Caco-2 (cell line): ENCODE measurements around the gene ANK2. TPM values are rescaled to one million over a fixed set of nuclear protein-coding genes. Genes with fewer than 3 reads are reported as not detected.

Source experiments
- BruUV-seq: library from RNA; stranded (reverse); fragments of 400-500 nt; replicated peaks from 2 replicates; lab custom pipeline; 2021; lab: Mats Ljungman, UMichigan
- CTCF ChIA-PET: fragments of 300-600 bp; sonication (Branson Sonifier 250); formaldehyde crosslinking; loops from one replicate; lab custom pipeline; 2022; ENCODE audit warnings: antibody characterized with exemption; lab: Charles Lee
- POLR2A ChIA-PET: fragments of 300-600 bp; sonication (Branson Sonifier 250); formaldehyde crosslinking; loops from one replicate; lab custom pipeline; 2022; ENCODE audit warnings: antibody characterized with exemption; lab: Charles Lee
- DNase-seq, 2 experiments: peaks; one replicate each; pipeline versions ENCODE4 v3.0.0 to v3.0.0-alpha.2; 2020 to 2022
- H3K27me3 ChIP-seq: replicated peaks from 2 replicates; pipeline ENCODE4 v1.6.0; 2011; ENCODE audit warnings: low read length; ENCODE audit not compliant: control insufficient read depth, insufficient read depth
- H3K36me3 ChIP-seq: 2 replicates; pipeline ENCODE4 v1.5.1; 2011; ENCODE audit warnings: low read length; ENCODE audit not compliant: control insufficient read depth, insufficient read depth
- H3K4me1 ChIP-seq: fragments of 250-450 bp; sonication (Bioruptor Pico); 2 replicates; pipeline ENCODE4 v1.5.1; 2020; ENCODE audit warnings: mild to moderate bottlenecking
- H3K4me3 ChIP-seq: 2 replicates; pipeline ENCODE4 v1.5.1; 2011; ENCODE audit warnings: low read depth, mild to moderate bottlenecking, control low read depth, low read length
- H3K9me3 ChIP-seq: fragments of 250-450 bp; sonication (Bioruptor Pico); 2 replicates; pipeline ENCODE4 v1.5.1; 2020; ENCODE audit warnings: mild to moderate bottlenecking, moderate library complexity
- H3K27ac Mint-ChIP-seq: one replicate; pipeline ENCODE4 v1.8.0; 2022; ENCODE audit warnings: mixed read lengths; ENCODE audit not compliant: unreplicated experiment
- H3K27me3 Mint-ChIP-seq: one replicate; pipeline ENCODE4 v1.8.0; 2022; ENCODE audit warnings: mixed read lengths; ENCODE audit not compliant: insufficient read depth, unreplicated experiment
- H3K36me3 Mint-ChIP-seq: one replicate; pipeline ENCODE4 v1.8.0; 2022; ENCODE audit warnings: mild to moderate bottlenecking, mixed read lengths; ENCODE audit not compliant: insufficient read depth, unreplicated experiment
- H3K4me1 Mint-ChIP-seq: one replicate; pipeline ENCODE4 v1.8.0; 2022; ENCODE audit warnings: low read depth, mixed read lengths; ENCODE audit not compliant: unreplicated experiment
- H3K4me3 Mint-ChIP-seq: one replicate; pipeline ENCODE4 v1.8.0; 2022; ENCODE audit warnings: mild to moderate bottlenecking, moderate library complexity, mixed read lengths; ENCODE audit not compliant: unreplicated experiment
- H3K9me3 Mint-ChIP-seq: one replicate; pipeline ENCODE4 v1.8.0; 2022; ENCODE audit warnings: mixed read lengths; ENCODE audit not compliant: unreplicated experiment
- intact Hi-C: fragments of 100-400 bp; cut with micrococcal nuclease; formaldehyde crosslinking; loops from one replicate; pipeline ENCODE4 v1.10.0; 2022; ENCODE audit not compliant: unreplicated experiment
- total RNA-seq: library from RNA; stranded (reverse); gene quantifications from 2 replicates; pipeline ENCODE4 v1.2.3, GENCODE V29; 2022
- TF ChIP-seq, protein P1 (sequence below), 2 experiments: fragments of 200-600 bp in 1 of 2; IDR thresholded peaks; 1 replicate in 1 of 2; 2 replicates in 1 of 2; pipeline versions ENCODE4 v1.5.1 to v1.8.0; 2011 to 2022; ENCODE audit warnings: antibody characterized with exemption in 1 of 2, control low read depth in 1 of 2, inconsistent platforms in 1 of 2, low read depth in 1 of 2, low read length in 1 of 2, mild to moderate bottlenecking in 1 of 2, moderate library complexity in 1 of 2; ENCODE audit not compliant: insufficient read depth in 1 of 2, severe bottlenecking in 1 of 2, unreplicated experiment in 1 of 2

ANK2 gene
- total RNA-seq, 1 experiment from 2014 or later: 26.3 TPM

- Histone ChIP-seq H3K27me3 (no peaks in the 10 kb centered on the region), H3K36me3 (no peaks in the 10 kb centered on the region), H3K9me3 (no peaks in the 10 kb centered on the region), H3K4me3 (no peak overlapping the region), H3K4me1 (no peaks in the 10 kb centered on the region)
- ChIA-PET POLR2A (no interaction called here), CTCF (no interaction called here)
- Mint-ChIP-seq H3K4me1 (peaks cover 6% of the 10 kb centered on the region), H3K4me3 (no peak overlapping the region), H3K9me3 (no peaks in the 10 kb centered on the region), H3K27me3 (no peaks in the 10 kb centered on the region), H3K27ac (no peak overlapping the region), H3K36me3 (no peaks in the 10 kb centered on the region)
- DNase-seq: no peak
- TF ChIP-seq, protein P1, sequence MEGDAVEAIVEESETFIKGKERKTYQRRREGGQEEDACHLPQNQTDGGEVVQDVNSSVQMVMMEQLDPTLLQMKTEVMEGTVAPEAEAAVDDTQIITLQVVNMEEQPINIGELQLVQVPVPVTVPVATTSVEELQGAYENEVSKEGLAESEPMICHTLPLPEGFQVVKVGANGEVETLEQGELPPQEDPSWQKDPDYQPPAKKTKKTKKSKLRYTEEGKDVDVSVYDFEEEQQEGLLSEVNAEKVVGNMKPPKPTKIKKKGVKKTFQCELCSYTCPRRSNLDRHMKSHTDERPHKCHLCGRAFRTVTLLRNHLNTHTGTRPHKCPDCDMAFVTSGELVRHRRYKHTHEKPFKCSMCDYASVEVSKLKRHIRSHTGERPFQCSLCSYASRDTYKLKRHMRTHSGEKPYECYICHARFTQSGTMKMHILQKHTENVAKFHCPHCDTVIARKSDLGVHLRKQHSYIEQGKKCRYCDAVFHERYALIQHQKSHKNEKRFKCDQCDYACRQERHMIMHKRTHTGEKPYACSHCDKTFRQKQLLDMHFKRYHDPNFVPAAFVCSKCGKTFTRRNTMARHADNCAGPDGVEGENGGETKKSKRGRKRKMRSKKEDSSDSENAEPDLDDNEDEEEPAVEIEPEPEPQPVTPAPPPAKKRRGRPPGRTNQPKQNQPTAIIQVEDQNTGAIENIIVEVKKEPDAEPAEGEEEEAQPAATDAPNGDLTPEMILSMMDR (IDR thresholded peaks at IDR 0.05; ENCODE audit: insufficient read depth in 1 of 2, low read depth in 1 of 2, low read length in 1 of 2, severe bottlenecking in 1 of 2, unreplicated experiment in 1 of 2): no peak
- BruUV-seq: no TSS peak
- intact Hi-C loops: loop anchor here (2.0 kb wide), 1 partner anchor 75 kb away; no protein-coding TSS in a partner anchor
Observed at GRCh38 chr4:113221990-113222389, 172.5 kb downstream of the ANK2 start.

GRCh38 chr4:113222471-113222870 is 173.0 kb downstream of the ANK2 start:
- H3K27ac Mint-ChIP-seq: no peak overlapping the region
- H3K27me3 ChIP-seq: no peaks in the 10 kb centered on the region
- no peaks in the 10 kb centered on the region for H3K36me3 Mint-ChIP-seq
- no peak overlapping the region for H3K4me3 ChIP-seq
- no TSS peak for BruUV-seq
- CTCF ChIA-PET: no interaction called here
- POLR2A ChIA-PET: no interaction called here
- H3K4me1 ChIP-seq: no peaks in the 10 kb centered on the region
- no peaks in the 10 kb centered on the region for H3K27me3 Mint-ChIP-seq
- no peak for DNase-seq
- no peak overlapping the region for H3K4me3 Mint-ChIP-seq
- no peaks in the 10 kb centered on the region for H3K9me3 Mint-ChIP-seq
- intact Hi-C loops: loop anchor here (2.0 kb wide), 1 partner anchor 76 kb away; no protein-coding TSS in a partner anchor
- TF ChIP-seq, protein P1 (IDR thresholded peaks at IDR 0.05; ENCODE audit: insufficient read depth in 1 of 2, low read depth in 1 of 2, low read length in 1 of 2, severe bottlenecking in 1 of 2, unreplicated experiment in 1 of 2): no peak
- no peaks in the 10 kb centered on the region for H3K9me3 ChIP-seq
- peaks cover 6% of the 10 kb centered on the region for H3K4me1 Mint-ChIP-seq
- H3K36me3 ChIP-seq: no peaks in the 10 kb centered on the region

GRCh38 chr4:113223001-113223400 is 173.5 kb downstream of the ANK2 start:
- BruUV-seq: no TSS peak
- Histone ChIP-seq H3K4me1 (no peaks in the 10 kb centered on the region), H3K4me3 (no peak overlapping the region), H3K36me3 (no peaks in the 10 kb centered on the region), H3K27me3 (no peaks in the 10 kb centered on the region), H3K9me3 (no peaks in the 10 kb centered on the region)
- no peak for DNase-seq
- Mint-ChIP-seq H3K4me1 (peaks cover 6% of the 10 kb centered on the region), H3K27me3 (no peaks in the 10 kb centered on the region), H3K4me3 (no peak overlapping the region), H3K27ac (no peak overlapping the region), H3K36me3 (no peaks in the 10 kb centered on the region), H3K9me3 (no peaks in the 10 kb centered on the region)
- ChIA-PET POLR2A (no interaction called here), CTCF (no interaction called here)
- TF ChIP-seq, protein P1 (IDR thresholded peaks at IDR 0.05; ENCODE audit: insufficient read depth in 1 of 2, low read depth in 1 of 2, low read length in 1 of 2, severe bottlenecking in 1 of 2, unreplicated experiment in 1 of 2): no peak
- intact Hi-C loops: loop anchor here (2.0 kb wide), 1 partner anchor 76 kb away; no protein-coding TSS in a partner anchor
